ENCODE measurements around the gene MICALL1. TPM values are rescaled to one million over a fixed set of nuclear protein-coding genes. Genes with fewer than 3 reads are reported as not detected.

The MICALL1 gene
- total RNA-seq, result 10 to 100 TPM; 14.4 to 29.4 (median 21.1) TPM

- H3K4me1 ChIP-seq, result peaks cover 8 to 16% of the 10 kb centered on the region in 2 donors
- peak within 1 kb of the TSS; percentile 59 to 85 (median 64) for H3K4me3 ChIP-seq
- in situ Hi-C loops (cut with MboI; ENCODE audit: low sequenced_read_pairs in 4 of 4), result no loop called here
- TF ChIP-seq CTCF (IDR thresholded peaks at IDR 0.05 in 4 of 5, conservative IDR thresholded peaks at IDR 0.05 in 1 of 5) (peak in 4 of 5 experiments; percentile 41 to 69 (median 48)), POLR2A (IDR thresholded peaks at IDR 0.05) (peak; percentile 22 to 53)
- peak; percentile 35 to 61 for DNase-seq
- intact Hi-C loops (cut with DNase I; ENCODE audit: low total_unique reads), result loop anchor here (1.0 to 2.0 kb wide), 2 partner anchors 29 to 59 kb away; no protein-coding TSS in a partner anchor
- peak within 1 kb of the TSS; percentile 74 to 80 (median 76) for H3K27ac ChIP-seq
- ATAC-seq, result peak; percentile 80 to 81
- H3K36me3 ChIP-seq, result no peaks in the 10 kb centered on the region
- no peaks in the 10 kb centered on the region for H3K9me3 ChIP-seq
- H3K27me3 ChIP-seq, result no peaks in the 10 kb centered on the region
These were observed at the start of gene MICALL1 for GRCh38 chr22:37905534-37906363. MICALL1 (plus strand) TSS chr22:37906297; CDS start chr22:37906423, 126 bp downstream.

GRCh38 chr22:37860796-37861421 lies 45.2 kb upstream of the MICALL1 start:
- Histone ChIP-seq H3K4me3 (no peak overlapping the region), H3K27me3 (no peaks in the 10 kb centered on the region), H3K27ac (peak overlapping the region; percentile 87 to 95 (median 88)), H3K4me1 (peaks cover 24 to 29% of the 10 kb centered on the region in 2 donors), H3K36me3 (peaks cover 0 to 77% of the 10 kb centered on the region in 2 donors), H3K9me3 (no peaks in the 10 kb centered on the region)
- ATAC-seq, result no peak
- intact Hi-C loops (cut with DNase I; ENCODE audit: low total_unique reads) (no loop called here), in situ Hi-C loops (cut with MboI; ENCODE audit: low sequenced_read_pairs in 4 of 4) (loop anchor here in 3 of 4 donors (5.0 kb wide), 2 partner anchors 39 to 44 kb away; partner anchors contain the start of gene GALR3 (in 1 of the 3))
- TF ChIP-seq CTCF (IDR thresholded peaks at IDR 0.05 in 4 of 5, conservative IDR thresholded peaks at IDR 0.05 in 1 of 5), result no peak
- TF ChIP-seq POLR2A (IDR thresholded peaks at IDR 0.05), result no peak
- no peak for DNase-seq

- no peak for TF ChIP-seq POLR2A (IDR thresholded peaks at IDR 0.05)
- TF ChIP-seq CTCF (IDR thresholded peaks at IDR 0.05 in 4 of 5, conservative IDR thresholded peaks at IDR 0.05 in 1 of 5), result no peak
- no peak for DNase-seq
- intact Hi-C loops (cut with DNase I; ENCODE audit: low total_unique reads), result loop anchor here (1.0 kb wide), 1 partner anchor 45 kb away; no protein-coding TSS in a partner anchor
- Histone ChIP-seq H3K4me1 (peaks cover 24 to 29% of the 10 kb centered on the region in 2 donors), H3K27me3 (no peaks in the 10 kb centered on the region), H3K36me3 (peaks cover 0 to 67% of the 10 kb centered on the region in 2 donors), H3K9me3 (no peaks in the 10 kb centered on the region), H3K4me3 (no peak overlapping the region), H3K27ac (peak overlapping the region; percentile 25 to 90 (median 44))
- ATAC-seq, result no peak
- in situ Hi-C loops (cut with MboI; ENCODE audit: low sequenced_read_pairs in 4 of 4), result loop anchor here in 3 of 4 donors (5.0 kb wide), 2 partner anchors 40 to 45 kb away; partner anchors contain the start of gene GALR3 (in 1 of the 3)
These were observed 43.3 kb upstream of the MICALL1 start for GRCh38 chr22:37862570-37863325.

GRCh38 chr22:37865510-37865909 lies 40.6 kb upstream of the MICALL1 start:
- TF ChIP-seq POLR2A (IDR thresholded peaks at IDR 0.05), result no peak
- no peak for TF ChIP-seq CTCF (IDR thresholded peaks at IDR 0.05 in 4 of 5, conservative IDR thresholded peaks at IDR 0.05 in 1 of 5)
- DNase-seq, result no peak
- H3K36me3 ChIP-seq, result peaks cover 0 to 73% of the 10 kb centered on the region in 2 donors
- in situ Hi-C loops (cut with MboI; ENCODE audit: low sequenced_read_pairs in 4 of 4), result loop anchor here in 1 of 4 donors (5.0 kb wide), 1 partner anchor 48 kb away; no protein-coding TSS in a partner anchor
- H3K27me3 ChIP-seq, result no peaks in the 10 kb centered on the region
- peaks cover 15 to 17% of the 10 kb centered on the region in 2 donors for H3K4me1 ChIP-seq
- no peaks in the 10 kb centered on the region for H3K9me3 ChIP-seq
- H3K27ac ChIP-seq, result no peak overlapping the region
- no peak for ATAC-seq
- no peak overlapping the region for H3K4me3 ChIP-seq
- intact Hi-C loops (cut with DNase I; ENCODE audit: low total_unique reads), result no loop called here
